Activated CD4-positive, alpha-beta T cell treated with anti-CD3 and anti-CD28 coated beads, Interleukin-2, amount 50 U/mL, for 16 hours (primary cell): ENCODE data around the gene TNFRSF12A.
A peak's percentile ranks its signal among the peaks of the same experiment; 100 is the strongest.

ENCODE experiments used
- DNase-seq: peaks from one replicate; pipeline ENCODE4 v3.0.0-alpha.2; 2020

TNFRSF12A gene

GRCh38 chr16:3012828-3013420, 7.2 kb upstream of the TNFRSF12A start, which contains the start of gene CLDN9:
TSS of gene CLDN9 (plus strand) at chr16:3012923. CDS start at chr16:3013363, 440 bp downstream.
- no peak for DNase-seq

- no peak for DNase-seq
Observed at GRCh38 chr16:3013491-3013951, 6.6 kb upstream of the TNFRSF12A start.

DNA sequence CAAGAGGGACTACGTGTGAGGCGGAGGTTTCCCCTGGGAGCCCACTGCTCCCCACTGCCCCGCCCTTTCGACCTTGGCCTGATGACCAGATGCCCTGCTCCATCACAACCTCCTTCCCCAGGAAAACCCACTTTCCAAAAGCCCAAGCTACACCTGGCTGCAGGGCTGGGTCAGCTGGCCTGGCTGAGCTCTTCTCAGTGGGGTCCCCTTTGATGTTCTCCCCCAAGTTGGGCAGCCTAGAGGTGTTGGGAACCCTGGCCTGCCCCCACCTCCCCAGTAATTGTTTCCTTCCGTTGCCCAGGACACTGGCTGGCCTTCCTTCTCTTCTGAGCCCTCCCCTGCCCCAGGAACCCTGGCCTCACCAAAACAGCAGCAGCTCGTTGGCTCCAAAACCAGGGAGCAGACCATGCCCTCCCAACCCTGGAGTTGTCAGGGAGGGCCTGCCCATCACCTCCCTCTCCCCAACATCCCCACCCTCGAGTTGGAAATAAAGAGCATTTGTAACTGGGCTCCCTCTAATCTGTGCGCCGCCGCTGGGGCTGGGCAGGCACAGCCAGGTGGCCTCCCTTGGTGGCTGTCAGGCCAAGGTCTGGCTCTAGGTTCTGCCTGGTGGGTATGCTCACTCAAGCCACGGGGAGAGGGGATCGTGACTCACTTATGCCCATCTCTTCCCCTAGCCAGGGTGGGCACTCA, 6.0 kb upstream of the TNFRSF12A start:
- DNase-seq, result no peak

- DNase-seq, result no peak
Observed at GRCh38 chr16:3014971-3015370, 5.2 kb upstream of the TNFRSF12A start.

DNA sequence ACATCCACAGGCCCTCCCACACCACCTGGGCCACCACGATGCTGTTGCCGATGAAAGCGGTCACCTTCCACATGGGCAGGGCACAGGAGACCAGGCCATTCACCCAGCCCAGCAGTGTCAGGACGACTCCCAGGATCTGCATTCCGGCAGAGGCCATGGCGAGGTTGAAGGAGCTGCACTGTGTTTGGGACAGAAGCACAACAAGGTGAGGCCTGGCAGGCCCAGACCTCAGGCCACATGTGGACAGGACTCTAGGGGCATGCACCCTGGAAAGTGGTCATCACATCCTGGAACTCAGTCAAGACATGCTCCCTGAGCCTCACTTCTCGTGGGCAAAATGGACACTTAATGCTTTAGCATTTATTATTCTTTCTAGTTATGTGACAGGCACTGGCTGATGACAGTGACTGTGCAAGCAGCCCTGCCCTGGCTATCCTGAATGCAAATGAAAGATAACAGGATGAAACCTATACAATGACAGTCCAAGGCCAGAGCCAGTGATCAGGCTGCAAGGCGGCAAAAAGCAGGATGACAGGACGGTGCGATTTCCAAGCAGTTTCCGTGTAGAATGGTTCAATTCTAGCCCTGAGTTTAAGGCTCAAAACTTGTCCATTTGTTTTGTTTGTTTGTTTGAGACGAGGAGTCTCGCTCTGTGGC, 4.2 kb upstream of the TNFRSF12A start:
- no peak for DNase-seq

GRCh38 chr16:3017344-3017743, 2.8 kb upstream of the TNFRSF12A start:
- no peak for DNase-seq

GRCh38 chr16:3017794-3018506, 2.2 kb upstream of the TNFRSF12A start, which contains the start of gene CLDN6:
TSS of gene CLDN6 (minus strand) at chr16:3018183. CDS start at chr16:3016021, 2,162 bp downstream.
- peak; percentile 28 for DNase-seq

DNA sequence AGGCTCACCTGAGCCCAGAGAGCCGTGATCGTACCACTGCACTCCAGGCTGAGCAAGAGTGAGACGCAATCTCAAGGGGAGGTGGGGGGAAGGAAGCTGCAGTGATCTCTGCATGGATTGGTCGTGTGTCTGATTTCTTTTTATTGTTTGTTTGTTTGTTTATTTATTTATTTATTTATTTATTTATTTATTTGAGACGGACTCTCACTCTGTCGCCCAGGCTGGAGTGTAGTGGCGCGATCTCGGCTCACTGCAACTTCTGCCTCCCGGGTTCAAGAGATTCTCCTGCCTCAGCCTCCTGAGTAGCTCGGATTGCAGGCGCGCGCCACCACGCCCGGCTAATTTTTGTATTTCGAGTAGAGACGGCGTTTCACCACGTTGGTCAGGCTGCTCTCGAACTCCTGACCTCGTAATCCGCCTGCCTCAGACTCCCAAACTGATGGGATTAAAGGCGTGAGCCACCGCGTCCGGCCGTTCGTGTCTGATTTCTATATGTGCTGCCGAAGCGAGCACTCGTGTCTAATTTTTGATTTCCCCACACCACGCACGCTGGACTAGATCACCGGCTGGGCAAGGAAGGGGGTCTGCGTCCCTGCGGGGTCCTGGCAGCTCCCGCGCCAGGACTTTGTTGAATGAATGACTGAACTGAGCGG, 448 bp upstream of the TNFRSF12A start:
- no peak for DNase-seq

DNA sequence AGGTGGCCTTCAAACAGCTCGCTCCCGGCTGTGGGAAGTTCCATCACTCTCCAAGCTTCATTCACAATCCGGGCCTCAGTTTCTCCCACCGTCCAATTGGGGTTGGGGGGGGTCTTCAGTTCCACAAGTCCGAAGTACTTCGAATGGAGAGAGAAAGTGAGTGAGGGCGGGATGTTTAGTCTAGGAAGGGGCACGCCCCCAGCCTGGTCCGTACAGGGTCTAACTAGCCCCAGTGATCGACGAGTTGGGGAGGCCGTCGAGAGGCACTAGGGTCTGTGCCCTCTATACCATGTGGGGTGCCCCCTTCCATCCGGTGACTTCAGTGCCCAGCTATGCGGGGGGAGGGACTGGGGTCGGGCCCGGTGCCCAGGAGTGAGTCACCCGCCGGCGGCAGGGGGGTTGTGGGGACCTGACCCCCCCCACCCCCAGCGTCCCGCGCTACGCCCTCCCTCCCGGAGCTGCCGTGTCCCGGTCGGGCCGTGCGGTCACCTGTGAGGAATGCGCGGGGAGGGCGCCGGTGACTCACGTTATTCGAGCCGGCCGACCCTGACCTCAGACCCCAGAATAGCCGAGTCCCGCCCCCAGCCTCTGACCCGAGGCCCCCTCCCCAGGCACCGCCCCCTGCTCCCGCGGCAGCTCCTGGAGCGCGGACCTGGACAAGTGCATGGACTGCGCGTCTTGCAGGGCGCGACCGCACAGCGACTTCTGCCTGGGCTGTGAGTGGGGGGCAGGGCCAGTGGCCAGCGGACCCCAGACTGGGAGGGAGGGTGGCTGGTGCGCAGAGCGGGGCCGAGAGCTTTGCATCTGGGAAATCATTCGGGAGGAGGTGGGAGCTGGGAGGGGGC, 658 bp downstream of the TNFRSF12A start:
- DNase-seq, result no peak

GRCh38 chr16:3021449-3022207, 1.5 kb downstream of the TNFRSF12A start:
- peak; percentile 71 for DNase-seq

DNA sequence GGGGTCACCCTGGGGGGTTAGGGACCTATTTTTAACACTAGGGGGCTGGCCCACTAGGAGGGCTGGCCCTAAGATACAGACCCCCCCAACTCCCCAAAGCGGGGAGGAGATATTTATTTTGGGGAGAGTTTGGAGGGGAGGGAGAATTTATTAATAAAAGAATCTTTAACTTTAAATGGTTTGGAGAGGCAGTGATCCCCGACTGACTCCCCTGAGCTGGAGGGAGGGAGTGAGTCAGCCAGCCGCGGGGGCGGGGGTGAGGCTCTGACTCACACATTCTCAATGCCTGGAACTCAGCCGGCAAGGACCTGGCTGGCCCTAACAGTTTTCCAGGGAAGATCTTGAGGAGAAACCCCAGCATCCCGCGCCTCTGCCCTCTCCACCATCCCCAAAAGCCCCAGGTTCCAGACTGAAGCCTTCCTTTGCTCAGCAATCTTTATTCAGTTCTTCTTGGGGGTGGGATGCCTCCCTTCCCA, 2.1 kb downstream of the TNFRSF12A start:
- DNase-seq, result peak; percentile 85

GRCh38 chr16:3022684-3023414, 2.7 kb downstream of the TNFRSF12A start:
- peak; percentile 19 for DNase-seq

GRCh38 chr16:3023415-3023668, 3.2 kb downstream of the TNFRSF12A start:
- DNase-seq, result no peak

DNA sequence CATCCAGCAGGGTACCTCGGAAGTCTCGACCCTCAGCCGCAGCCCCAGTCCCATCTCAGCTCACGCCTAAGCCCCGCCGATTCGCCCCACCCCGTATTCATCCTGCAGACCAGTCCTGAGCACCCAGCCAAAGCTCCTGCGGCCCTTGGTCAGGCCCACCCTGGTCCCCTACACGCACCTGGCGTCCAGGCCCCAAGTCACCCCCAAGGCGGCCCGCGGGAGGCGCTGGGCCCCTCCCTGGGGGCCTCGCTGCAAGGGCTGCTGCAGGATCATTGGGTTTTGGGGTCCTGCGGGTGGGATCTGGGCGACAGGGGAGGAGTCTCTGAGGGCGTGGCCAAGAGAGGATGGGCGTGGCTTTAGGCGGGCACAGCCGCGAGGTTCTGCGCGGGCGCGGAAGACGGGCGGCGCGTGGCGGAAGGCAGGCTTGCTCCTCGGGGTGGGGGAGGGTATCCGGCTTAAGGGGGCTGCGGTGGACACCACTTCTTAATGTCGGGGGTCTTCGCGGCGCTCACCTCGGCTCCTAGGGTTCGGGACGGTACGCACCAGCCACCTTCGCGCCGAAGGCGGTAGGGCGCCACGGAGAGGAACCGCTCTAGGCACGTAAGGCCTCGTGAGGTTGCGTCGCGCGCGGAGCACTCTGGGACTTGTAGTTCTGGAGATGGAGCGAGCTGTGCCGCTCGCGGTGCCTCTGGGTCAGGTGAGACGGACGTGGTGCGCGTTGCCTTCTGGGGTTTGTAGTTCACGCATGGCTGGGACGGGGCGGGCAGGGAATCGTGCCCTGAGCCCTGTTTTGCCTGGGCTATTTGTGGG, 3.7 kb downstream of the TNFRSF12A start, which contains the start of the genes HCFC1R1 and THOC6:
Gene HCFC1R1, minus strand, starts transcription at position 274 of the 810 bp plus-strand sequence. Its CDS starts 1 bp downstream, at position 273.
Gene THOC6, plus strand, starts transcription at position 367 of the 810 bp plus-strand sequence. Its CDS starts 292 bp downstream, at position 659.
- peak; percentile 98 for DNase-seq

GRCh38 chr16:3025032-3026002, 5.1 kb downstream of the TNFRSF12A start:
- no peak for DNase-seq

DNA sequence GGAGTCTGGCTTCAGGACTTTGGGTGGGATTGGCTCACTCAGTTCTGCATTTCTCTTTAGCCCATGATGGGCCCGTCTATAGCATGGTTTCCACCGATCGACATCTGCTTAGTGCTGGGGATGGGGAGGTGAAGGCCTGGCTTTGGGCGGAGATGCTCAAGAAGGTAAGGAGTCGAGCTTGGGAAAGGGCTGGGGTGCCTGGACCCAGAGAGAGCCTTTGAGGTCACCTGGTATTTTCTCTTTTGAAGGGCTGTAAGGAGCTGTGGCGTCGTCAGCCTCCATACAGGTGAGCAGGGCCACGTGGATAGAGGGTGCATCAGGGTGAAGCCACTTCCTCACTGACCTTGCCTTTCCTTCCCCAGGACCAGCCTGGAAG, 5.8 kb downstream of the TNFRSF12A start:
- no peak for DNase-seq

- DNase-seq, result no peak
Observed at GRCh38 chr16:3026609-3027488, 6.7 kb downstream of the TNFRSF12A start.
